A673 (cell line): Measurements from ENCODE around the gene ATG3.

Source experiments
- CTCF ChIP-seq: fragments of 300-800, 200-600 bp; sonication (generic); conservative IDR thresholded peaks from 2 replicates; pipeline ENCODE4 v1.5.1; 2017; ENCODE audit warnings: low read depth, mild to moderate bottlenecking, antibody characterized with exemption, low read length, moderate library complexity, mixed read lengths
- EZH2 ChIP-seq: fragments of 200-600 bp; sonication (generic); IDR thresholded peaks from 2 replicates; pipeline ENCODE4 v1.6.1; 2017; ENCODE audit warnings: borderline replicate concordance, low read depth, mild to moderate bottlenecking, mixed read lengths, antibody characterized with exemption, low read length; ENCODE audit not compliant: poor library complexity, severe bottlenecking

DNA sequence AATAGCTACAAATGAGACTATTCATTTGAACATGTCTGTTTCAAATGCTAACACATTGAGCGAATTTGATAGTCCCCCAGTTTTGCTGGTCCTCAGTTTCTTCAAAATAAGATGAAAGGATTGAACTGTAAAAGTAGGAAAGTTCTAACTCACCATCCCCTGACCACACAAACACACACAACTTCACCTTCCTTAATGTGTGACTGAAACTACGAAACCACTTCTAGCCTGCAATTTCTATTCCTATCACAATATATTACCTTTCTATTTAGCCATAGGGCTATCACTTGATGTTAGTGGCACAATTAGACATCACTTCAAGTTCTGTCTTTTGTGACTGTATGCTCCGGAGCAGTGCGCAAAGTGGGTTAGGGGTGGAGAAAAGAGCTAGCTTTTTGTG is 77.4 kb downstream of the ATG3 start:
- TF ChIP-seq CTCF (no peak), EZH2 (no peak)
